GM23248 (cell line): ENCODE data around the gene LIM2.

Experiments used
- EZH2 ChIP-seq: fragments of 200-600 bp; sonication (generic); IDR thresholded peaks from 2 replicates; pipeline ENCODE4 v1.6.1; 2018; ENCODE audit warnings: antibody characterized with exemption, mild to moderate bottlenecking; ENCODE audit not compliant: insufficient read depth, poor library complexity, severe bottlenecking
- EZH2phosphoT487 ChIP-seq: fragments of 200-600 bp; sonication (generic); IDR thresholded peaks from 2 replicates; pipeline ENCODE4 v1.6.1; 2018; ENCODE audit warnings: antibody characterized with exemption, moderate library complexity, mild to moderate bottlenecking, low read depth; ENCODE audit not compliant: insufficient read depth

DNA sequence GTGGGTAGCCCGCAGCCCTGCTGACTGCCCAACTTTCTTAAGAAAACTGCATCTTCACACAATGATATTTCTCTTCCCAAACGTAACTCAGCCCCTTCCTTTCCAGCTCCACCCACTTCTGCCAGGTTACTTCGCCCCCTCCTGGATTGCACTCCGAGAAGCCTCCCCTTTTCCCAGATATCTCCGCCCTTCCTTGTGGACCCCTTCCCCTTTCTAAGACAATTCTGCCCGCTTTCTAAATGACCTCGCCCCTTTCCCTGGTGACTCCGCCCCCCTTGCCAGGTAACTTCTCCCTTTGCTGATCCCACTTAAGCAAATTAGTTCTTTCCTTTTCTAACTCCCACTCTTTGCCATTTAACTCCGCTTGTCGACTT, 48.5 kb downstream of the LIM2 start:
- TF ChIP-seq EZH2phosphoT487, result no peak
- no peak for TF ChIP-seq EZH2
